Stimulated activated effector memory CD8-positive, alpha-beta T cell treated with anti-CD3 and anti-CD28 coated beads, Interleukin-12 subunit alpha, Interleukin-12 subunit beta, amount 100 ng/mL, for 72 hours (primary cell): ENCODE measurements around the gene H3-3A.

ENCODE experiments used
- ATAC-seq: fragments of 150-1000 bp; cut with Tn5 transposase; 2 replicates; pipeline ENCODE4 v1.10.0; 2021
- DNase-seq, 2 donors: peaks; one replicate each; pipeline ENCODE4 v3.0.0; 2021 to 2022; ENCODE audit warnings: low spot score in 2 of 2
- H3K27ac Mint-ChIP-seq: one replicate; pipeline ENCODE4 v1.8.0; 2022; ENCODE audit warnings: mild to moderate bottlenecking, mixed read lengths
- H3K36me3 Mint-ChIP-seq: one replicate; pipeline ENCODE4 v1.8.0; 2022; ENCODE audit warnings: mild to moderate bottlenecking, mixed read lengths
- H3K4me1 Mint-ChIP-seq: one replicate; pipeline ENCODE4 v1.8.0; 2022; ENCODE audit warnings: mixed read lengths
- H3K4me3 Mint-ChIP-seq: one replicate; pipeline ENCODE4 v1.8.0; 2022; ENCODE audit warnings: mild to moderate bottlenecking, mixed read lengths
- H3K9me3 Mint-ChIP-seq: one replicate; pipeline ENCODE4 v1.8.0; 2022; ENCODE audit warnings: mixed read lengths

The H3-3A gene

DNA sequence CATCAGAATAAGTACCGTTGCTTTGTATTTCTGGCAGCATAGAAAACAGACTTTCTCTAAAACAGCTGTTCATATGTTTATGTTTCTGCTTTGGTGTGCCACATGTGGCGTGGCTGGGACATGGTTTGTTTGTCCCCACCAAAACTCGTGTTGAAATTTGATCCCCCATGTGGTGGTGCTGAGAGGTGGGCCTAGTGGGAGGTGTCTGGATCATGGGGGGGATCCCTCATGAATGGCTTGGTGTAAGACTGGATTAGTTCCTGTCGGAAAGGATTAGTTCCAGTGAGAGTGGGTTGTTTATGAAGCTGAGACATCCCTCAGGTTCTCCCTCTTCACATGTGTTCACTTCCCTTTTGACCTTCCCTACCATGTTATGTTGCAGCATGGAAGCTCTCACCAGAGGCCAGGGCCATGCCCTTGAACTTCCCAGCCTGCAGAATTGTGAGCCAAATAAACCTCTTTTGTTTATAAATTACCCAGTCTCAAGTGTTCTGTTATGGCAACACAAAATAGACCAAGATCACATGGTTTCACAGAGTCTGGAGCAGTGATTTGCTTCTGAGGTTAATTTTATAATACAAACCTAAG lies 17.9 kb upstream of the H3-3A start:
- no peak overlapping the region for H3K4me3 Mint-ChIP-seq
- no peaks in the 10 kb centered on the region for H3K36me3 Mint-ChIP-seq
- no peaks in the 10 kb centered on the region for H3K9me3 Mint-ChIP-seq
- ATAC-seq (no peak), DNase-seq (no peak)
- no peak overlapping the region for H3K27ac Mint-ChIP-seq
- peaks cover 5% of the 10 kb centered on the region for H3K4me1 Mint-ChIP-seq

DNA sequence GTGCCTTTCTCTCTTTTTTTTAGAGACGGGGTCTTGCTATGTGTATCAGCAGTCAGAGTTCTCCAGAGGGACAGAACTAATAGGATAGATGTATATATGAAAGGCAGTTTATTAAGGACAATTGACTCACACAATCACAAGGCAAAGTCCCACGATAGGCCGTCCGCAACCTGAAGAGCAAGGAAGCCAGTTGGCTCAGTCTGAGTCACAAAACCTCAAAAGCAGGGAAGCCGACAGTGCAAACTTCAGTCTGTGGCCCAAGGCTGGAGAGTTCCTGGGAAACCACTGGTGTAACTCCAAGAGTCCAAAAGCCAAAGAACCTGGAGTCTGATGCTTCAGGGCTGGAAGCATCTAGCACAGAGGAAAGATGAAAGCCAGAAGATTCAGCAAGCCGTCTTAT lies 16.3 kb upstream of the H3-3A start:
- H3K4me1 Mint-ChIP-seq = peaks cover 5% of the 10 kb centered on the region
- H3K9me3 Mint-ChIP-seq = no peaks in the 10 kb centered on the region
- ATAC-seq = no peak
- no peak for DNase-seq
- no peak overlapping the region for H3K4me3 Mint-ChIP-seq
- no peak overlapping the region for H3K27ac Mint-ChIP-seq
- no peaks in the 10 kb centered on the region for H3K36me3 Mint-ChIP-seq

DNA sequence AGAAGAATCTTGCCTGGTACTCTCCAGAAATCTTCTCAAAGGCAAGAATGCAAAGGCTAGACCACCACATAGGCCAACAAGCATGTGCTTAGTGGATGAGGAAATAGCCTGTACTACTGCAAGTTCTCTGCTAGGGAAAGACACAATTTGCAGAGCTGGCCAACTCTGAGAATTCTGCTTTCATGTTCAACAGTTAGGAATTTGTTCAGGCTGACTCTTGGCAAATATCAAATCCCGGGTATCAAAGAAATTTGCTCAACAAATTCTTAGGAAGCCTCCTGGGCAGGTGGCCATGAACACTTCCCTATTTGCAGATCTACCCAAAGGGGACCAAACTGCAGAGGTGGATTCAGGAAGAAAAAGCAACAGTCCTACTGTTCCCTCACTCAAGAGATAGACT lies 15.0 kb upstream of the H3-3A start:
- H3K36me3 Mint-ChIP-seq = no peaks in the 10 kb centered on the region
- ATAC-seq (no peak), DNase-seq (no peak)
- no peaks in the 10 kb centered on the region for H3K9me3 Mint-ChIP-seq
- H3K4me3 Mint-ChIP-seq = no peak overlapping the region
- H3K27ac Mint-ChIP-seq = no peak overlapping the region
- H3K4me1 Mint-ChIP-seq = peaks cover 5% of the 10 kb centered on the region

DNA sequence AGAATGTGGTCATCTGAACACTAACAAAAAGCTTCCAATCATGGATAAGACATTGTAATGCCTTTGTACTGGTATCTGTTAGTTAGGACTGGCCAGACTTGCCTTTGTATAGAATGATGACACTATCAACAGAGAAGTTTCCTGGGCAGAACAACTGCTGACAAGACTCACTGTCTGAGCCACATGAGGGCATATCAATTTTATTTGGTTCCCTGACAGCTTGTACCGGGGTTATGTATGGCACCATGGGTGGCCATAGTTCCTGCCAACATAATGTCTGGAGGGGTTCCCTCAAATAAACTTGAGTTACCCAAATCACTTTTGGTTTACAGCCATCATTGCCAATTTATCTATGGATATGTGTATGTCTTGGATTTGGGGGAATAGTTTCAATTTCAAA lies 13.6 kb upstream of the H3-3A start:
- Mint-ChIP-seq H3K4me3 (no peak overlapping the region), H3K36me3 (no peaks in the 10 kb centered on the region), H3K27ac (no peak overlapping the region), H3K9me3 (no peaks in the 10 kb centered on the region), H3K4me1 (peaks cover 3% of the 10 kb centered on the region)
- ATAC-seq = no peak
- DNase-seq = no peak

DNA sequence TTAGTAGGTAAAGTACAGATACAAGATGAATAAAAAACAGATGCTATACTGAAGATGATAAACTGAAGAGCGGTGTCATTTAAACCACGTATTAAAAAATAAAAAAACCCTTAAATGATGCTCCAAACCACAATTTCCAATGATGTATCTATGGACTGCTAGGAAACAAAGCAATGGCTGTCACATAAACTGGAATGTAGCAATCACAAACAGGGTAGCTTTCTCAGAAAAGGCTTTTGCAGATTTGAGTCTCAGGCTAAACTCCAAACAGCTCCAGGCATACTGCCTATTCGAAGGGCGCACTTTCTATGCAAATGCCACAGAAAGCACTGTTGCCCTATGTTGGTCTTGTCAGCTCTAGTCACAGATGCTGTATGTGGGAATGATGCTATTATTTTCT lies 12.4 kb upstream of the H3-3A start:
- no peak overlapping the region for H3K27ac Mint-ChIP-seq
- ATAC-seq (no peak), DNase-seq (no peak)
- no peaks in the 10 kb centered on the region for H3K4me1 Mint-ChIP-seq
- no peak overlapping the region for H3K4me3 Mint-ChIP-seq
- no peaks in the 10 kb centered on the region for H3K9me3 Mint-ChIP-seq
- H3K36me3 Mint-ChIP-seq = no peaks in the 10 kb centered on the region

DNA sequence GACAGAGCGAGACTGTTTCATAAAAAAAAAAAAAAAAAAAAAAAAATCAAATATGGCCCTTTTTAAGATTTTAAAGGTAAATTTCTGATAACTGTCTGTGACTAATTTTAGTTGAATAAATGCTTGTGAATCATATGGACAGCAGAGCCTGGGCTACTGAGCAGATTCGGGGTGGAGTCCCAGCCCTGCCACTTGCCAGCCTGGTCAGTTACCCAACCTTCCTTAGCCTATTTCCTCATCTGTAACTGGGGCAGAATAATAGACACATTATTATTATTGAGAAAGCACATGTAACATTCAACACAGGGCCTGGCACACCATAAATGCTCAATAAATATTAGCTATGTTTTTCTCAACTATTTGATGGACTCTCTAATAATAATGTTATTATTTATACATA lies 11.2 kb upstream of the H3-3A start:
- H3K4me3 Mint-ChIP-seq = no peak overlapping the region
- no peaks in the 10 kb centered on the region for H3K36me3 Mint-ChIP-seq
- no peak overlapping the region for H3K27ac Mint-ChIP-seq
- no peaks in the 10 kb centered on the region for H3K9me3 Mint-ChIP-seq
- DNase-seq = no peak
- H3K4me1 Mint-ChIP-seq = no peaks in the 10 kb centered on the region
- no peak for ATAC-seq

DNA sequence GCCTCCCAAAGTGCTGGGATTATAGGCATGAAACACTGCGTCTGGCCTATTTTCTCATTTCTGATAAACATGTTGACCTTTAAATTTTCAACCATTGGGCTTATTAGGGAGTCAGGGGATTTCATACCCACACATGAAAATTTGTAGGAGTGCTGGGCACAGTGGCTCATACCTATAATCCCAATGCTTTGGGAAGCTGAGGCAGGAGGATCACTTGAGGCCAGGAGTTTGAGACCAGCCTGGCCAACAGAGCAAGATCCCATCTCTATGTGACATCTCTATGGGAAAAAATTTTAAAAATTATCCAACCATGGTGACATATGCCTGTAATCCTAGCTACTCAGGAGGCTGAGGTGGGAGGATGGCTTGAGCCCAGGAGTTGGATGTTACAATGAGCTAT lies 10.5 kb upstream of the H3-3A start:
- ATAC-seq = no peak
- H3K9me3 Mint-ChIP-seq = no peaks in the 10 kb centered on the region
- no peak for DNase-seq
- no peaks in the 10 kb centered on the region for H3K4me1 Mint-ChIP-seq
- H3K4me3 Mint-ChIP-seq = no peak overlapping the region
- no peaks in the 10 kb centered on the region for H3K36me3 Mint-ChIP-seq
- H3K27ac Mint-ChIP-seq = peak overlapping the region; percentile 33

DNA sequence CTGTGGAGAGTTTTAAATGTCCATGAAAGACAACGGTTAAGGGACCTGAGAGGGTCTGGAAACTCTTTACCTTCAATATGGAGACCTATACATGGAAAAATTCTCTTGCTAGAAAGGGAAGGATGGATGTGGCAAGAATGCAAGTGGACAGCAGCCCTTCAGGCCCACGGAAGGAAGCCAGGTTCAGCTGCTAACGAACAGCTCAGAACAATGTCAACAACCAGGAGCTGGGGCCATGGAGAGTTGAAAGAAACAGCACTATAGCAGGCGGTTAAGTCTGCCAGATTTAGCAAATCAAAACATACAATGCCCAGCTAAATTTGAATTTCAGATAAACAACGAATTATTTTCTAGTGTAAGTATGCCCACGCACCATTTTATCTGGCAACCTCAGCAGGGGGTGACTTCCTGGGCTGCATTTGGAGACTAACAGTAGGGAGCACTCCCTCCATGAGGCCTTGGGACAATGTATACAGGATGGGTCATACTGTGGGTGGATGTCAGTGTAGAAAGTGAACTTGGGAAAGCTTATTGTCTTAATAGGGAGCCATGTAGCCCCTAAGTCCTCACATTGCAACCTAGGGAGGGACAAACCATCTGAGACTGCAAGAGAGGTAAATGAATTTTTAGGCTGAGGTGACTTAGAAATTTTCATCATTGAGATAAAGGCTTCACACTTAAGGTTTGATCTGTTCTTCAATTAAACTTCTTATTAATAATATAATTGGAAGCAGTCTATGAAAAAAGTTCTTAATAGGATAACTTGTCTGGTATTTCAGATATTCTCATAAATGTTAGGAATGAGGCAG lies 7.8 kb upstream of the H3-3A start:
- Mint-ChIP-seq H3K4me1 (no peaks in the 10 kb centered on the region), H3K4me3 (no peak overlapping the region), H3K9me3 (no peaks in the 10 kb centered on the region), H3K27ac (no peak overlapping the region), H3K36me3 (no peaks in the 10 kb centered on the region)
- ATAC-seq = no peak
- no peak for DNase-seq

DNA sequence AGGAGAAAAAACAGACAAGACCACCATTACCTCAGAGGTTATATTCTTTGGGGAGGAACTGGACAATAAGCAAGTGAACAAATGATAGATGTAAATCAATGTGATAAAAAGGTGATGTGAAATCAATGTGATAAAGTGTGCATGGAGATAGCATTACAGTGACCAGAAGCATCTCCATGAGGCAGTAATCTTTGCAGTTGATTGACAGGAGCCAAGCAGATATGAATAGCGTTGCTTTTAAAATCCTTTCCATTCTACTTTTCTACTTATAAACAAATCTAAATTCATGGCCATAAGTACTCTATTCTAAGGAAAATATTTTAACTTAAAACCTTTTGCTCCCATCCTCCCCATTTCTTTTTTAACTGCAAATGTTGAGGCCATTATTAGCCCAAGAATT lies 2.8 kb upstream of the H3-3A start:
- Mint-ChIP-seq H3K4me3 (no peak overlapping the region), H3K36me3 (peaks cover 23% of the 10 kb centered on the region), H3K4me1 (peaks cover 16% of the 10 kb centered on the region)

DNA sequence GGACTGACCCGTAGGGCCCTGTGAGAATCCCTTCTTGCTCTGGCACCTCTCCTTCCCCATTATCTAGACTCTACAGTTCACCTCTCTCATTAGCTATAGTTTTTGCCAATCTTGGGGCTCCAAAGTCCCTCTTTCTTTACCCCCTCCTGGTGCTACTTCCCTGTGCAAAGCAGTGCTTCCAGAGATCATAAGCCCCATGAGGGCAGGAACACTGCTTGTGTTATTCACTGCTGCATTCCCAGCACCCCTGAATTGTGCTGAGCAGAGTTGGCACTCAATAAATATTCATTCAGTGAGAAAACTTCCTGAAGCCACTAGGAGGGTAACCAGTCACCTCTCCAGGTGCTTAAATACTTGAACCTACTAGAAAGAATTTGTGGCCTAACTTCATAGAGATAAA lies 2.1 kb upstream of the H3-3A start:
- peaks cover 23% of the 10 kb centered on the region for H3K4me1 Mint-ChIP-seq
- DNase-seq (no peak), ATAC-seq (no peak)
- H3K27ac Mint-ChIP-seq = no peak overlapping the region
- H3K4me3 Mint-ChIP-seq = no peak overlapping the region
- H3K36me3 Mint-ChIP-seq = peaks cover 30% of the 10 kb centered on the region
- no peaks in the 10 kb centered on the region for H3K9me3 Mint-ChIP-seq

More for the DNA sequence above, 2.8 kb upstream of the H3-3A start:
- ATAC-seq (no peak), DNase-seq (no peak)
- no peak overlapping the region for H3K27ac Mint-ChIP-seq
- H3K9me3 Mint-ChIP-seq = no peaks in the 10 kb centered on the region

DNA sequence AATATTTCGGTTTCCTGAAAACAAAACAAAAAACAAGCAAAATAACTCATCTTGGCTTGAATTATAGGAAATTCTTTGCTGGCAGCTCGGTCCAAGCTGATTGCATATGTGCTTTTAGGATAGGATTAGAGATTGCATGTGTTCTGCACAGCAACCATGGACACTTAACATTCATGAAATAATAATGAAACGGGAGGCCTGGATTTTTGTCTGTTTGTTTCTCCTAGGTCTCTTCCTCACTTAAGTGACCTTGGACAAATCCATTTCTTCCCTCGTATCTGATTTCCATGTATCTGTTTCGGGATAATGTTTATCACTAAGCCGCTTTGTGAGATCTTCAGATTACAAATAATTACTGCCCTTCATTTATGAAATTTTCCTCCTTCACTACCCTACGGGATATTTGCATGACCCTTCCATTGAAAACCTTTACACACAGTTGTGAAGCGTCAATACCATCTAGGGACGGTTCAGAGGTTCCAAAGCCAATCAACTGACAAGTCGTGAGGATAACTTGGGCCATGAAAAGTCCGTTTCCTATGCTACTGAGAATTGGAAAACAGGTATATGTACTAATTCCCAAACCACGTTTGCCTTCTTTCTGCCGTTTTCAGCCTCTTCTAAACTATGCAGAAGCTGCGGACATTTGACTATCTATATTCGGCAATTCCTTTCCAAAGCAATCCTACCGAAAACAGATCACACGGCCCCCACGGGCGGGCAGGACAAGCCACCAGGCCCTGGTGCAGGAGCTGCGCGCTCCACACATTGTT lies 1.3 kb upstream of the H3-3A start:
- H3K4me1 Mint-ChIP-seq = peaks cover 30% of the 10 kb centered on the region
- peak overlapping the region; percentile 99 for H3K4me3 Mint-ChIP-seq
- H3K27ac Mint-ChIP-seq = peak overlapping the region; percentile 92
- H3K9me3 Mint-ChIP-seq = no peaks in the 10 kb centered on the region
- no peak for DNase-seq
- ATAC-seq = no peak
- peaks cover 38% of the 10 kb centered on the region for H3K36me3 Mint-ChIP-seq

DNA sequence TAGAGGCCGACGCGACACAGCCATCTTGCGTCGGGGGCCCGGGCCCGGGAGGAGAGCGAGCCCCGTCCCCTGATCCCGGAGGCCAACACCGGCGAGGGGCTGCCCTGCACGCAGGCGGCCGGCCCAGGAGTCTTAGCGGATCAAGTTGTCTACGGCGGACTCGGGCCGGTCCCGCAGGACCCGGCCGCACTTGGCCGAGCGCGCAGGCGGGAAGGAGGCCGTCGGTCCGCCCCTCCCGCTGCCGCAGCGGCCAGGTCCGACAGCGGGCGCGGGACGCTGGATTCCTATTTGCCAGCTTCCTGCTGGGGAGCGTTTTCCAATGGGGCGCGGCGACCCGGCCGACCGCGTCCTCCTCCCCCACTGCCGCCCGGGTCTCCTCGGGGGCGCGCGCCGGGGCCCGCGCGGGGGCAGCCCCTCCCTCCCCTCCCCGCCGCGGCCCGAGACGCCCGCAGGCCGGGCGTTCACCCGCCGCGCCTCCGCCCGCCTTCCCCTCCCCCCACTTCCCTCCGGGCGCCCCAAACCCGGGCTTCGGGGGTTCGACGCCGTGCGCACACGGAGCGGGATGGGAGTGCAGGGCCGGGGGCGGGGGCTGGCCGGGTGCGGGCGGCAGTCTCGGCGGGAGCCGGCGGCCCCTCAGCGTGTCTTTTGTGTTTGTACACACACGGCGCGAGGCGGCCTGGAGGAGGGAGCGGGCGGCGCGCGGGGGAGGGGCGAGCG lies 517 bp upstream of the H3-3A start:
- peak in 1 of 2 donors; percentile 85 for DNase-seq
- ATAC-seq = peak; percentile 80
- Mint-ChIP-seq H3K4me1 (peaks cover 36% of the 10 kb centered on the region), H3K36me3 (peaks cover 46% of the 10 kb centered on the region), H3K4me3 (peak overlapping the region; percentile 99), H3K9me3 (no peaks in the 10 kb centered on the region), H3K27ac (peak overlapping the region; percentile 98)

DNA sequence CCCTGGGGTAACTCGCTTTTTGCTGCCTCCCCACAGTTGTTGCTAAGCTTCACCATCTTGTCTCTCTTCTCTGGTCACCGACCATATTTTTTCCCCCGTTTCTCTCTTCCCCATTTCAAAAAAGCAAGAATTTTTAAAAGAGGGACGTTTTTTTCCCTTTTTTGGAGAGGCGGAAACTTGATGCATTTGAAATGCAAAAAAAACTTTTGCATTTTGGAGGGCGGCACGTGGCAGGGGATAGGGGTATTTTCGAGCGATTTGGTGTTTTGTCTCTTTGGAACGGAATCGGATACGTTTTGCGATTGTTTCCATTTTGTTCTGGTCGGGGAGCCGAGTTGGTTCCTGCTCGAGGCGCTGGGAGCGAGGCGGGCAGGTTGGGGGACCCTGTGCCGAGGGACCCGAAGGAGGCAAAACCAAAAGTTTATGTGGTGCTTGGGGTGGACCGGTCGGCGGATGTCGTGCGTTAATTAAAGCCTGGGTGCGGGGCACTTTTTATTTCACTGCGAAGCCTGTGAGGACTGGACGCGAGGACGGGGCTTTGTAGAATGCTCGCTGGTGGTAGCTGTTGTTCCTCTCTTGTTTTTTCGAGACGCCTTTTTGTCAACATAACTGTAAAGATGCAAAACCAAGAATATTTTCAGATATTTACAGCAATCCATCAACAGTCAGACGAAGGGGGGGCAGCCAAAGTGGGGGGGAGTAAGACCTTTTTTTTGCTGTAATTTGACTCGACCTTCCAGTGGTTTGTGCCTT lies 884 bp downstream of the H3-3A start:
- ATAC-seq = peak; percentile 37
- peaks cover 60% of the 10 kb centered on the region for H3K36me3 Mint-ChIP-seq

DNA sequence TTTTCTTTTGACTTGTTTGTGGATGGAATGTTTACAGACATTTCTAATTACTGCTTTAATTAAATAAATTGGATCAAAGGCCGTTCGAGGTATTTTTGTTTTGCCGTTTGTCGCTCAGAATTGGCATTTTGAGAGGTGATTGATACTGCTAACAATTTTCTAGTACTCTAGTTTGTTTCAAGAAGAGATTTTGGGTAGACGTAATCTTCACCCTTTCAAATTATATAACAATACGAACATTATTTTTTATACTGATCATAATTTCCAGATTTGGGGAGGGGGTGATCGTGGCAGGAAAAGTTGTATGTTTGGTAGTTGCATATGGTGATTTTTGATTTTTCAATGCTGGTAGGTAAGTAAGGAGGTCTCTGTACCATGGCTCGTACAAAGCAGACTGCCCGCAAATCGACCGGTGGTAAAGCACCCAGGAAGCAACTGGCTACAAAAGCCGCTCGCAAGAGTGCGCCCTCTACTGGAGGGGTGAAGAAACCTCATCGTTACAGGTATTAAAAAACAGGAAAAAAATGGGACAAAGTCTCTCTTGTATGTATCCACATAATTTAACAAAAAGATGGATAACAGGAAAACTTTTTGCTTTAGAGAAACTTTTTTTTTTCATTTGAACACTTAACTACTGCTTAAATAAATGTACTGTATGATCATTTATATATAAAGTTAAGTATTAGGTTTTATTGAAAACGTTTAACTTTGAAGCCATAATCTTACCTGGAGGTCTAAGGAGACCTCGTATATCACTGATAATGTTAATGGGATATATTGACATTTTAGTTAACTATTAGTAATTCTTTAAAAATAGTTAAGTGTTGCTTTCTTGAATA lies 1.7 kb downstream of the H3-3A start:
- no peaks in the 10 kb centered on the region for H3K9me3 Mint-ChIP-seq
- peaks cover 50% of the 10 kb centered on the region for H3K4me1 Mint-ChIP-seq
- DNase-seq = no peak
- H3K36me3 Mint-ChIP-seq = peaks cover 68% of the 10 kb centered on the region
- H3K27ac Mint-ChIP-seq = peak overlapping the region; percentile 98
- H3K4me3 Mint-ChIP-seq = peak overlapping the region; percentile 99
- no peak for ATAC-seq

More for the DNA sequence above, 884 bp downstream of the H3-3A start:
- H3K9me3 Mint-ChIP-seq = no peaks in the 10 kb centered on the region
- peak overlapping the region; percentile 99 for H3K4me3 Mint-ChIP-seq
- peaks cover 43% of the 10 kb centered on the region for H3K4me1 Mint-ChIP-seq
- DNase-seq = peak; percentile 28 to 78
- H3K27ac Mint-ChIP-seq = peak overlapping the region; percentile 98
